GM18499 (cell line): ENCODE results near the gene L3MBTL4.
"Not testable (repeated sequence)": the region's sequence is repeated elsewhere in the genome, so short reads cannot be mapped to it uniquely, and the experiment has no call there.

ENCODE experiments used
- ATAC-seq: cut with Tn5 transposase; IDR thresholded peaks from one replicate; pipeline ENCODE4 v1.9.1; 2021; ENCODE audit warnings: moderate number of reproducible peaks; ENCODE audit not compliant: insufficient read depth, unreplicated experiment

Gene L3MBTL4

DNA sequence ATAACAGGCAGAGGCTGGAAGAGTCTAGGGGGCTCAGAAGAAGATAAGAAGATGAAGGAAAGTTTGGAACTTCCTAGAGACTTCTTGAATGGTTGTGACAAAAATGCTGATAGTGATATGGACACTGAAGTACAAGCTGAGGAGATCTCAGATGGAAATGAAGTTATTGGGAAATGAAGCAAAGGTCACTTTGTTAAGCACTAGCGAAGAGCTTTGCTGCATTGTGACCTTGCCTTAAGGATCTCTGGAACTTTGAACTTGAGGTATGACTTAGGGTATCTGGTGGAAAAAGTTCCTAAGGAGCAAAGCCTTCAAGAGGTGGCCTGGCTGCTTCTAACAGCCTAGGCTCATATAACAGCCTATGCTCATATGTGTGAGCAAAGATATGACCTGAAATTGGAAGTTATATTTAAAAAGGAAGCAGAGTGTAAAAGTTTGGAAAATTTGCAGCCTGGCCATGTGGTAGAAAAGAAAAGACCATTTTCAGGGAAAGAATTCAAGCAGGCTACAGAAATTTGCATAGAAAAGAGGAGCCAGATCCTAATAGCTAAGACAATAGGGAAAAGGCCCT is 91.3 kb downstream of the L3MBTL4 start:
- no peak for ATAC-seq

DNA sequence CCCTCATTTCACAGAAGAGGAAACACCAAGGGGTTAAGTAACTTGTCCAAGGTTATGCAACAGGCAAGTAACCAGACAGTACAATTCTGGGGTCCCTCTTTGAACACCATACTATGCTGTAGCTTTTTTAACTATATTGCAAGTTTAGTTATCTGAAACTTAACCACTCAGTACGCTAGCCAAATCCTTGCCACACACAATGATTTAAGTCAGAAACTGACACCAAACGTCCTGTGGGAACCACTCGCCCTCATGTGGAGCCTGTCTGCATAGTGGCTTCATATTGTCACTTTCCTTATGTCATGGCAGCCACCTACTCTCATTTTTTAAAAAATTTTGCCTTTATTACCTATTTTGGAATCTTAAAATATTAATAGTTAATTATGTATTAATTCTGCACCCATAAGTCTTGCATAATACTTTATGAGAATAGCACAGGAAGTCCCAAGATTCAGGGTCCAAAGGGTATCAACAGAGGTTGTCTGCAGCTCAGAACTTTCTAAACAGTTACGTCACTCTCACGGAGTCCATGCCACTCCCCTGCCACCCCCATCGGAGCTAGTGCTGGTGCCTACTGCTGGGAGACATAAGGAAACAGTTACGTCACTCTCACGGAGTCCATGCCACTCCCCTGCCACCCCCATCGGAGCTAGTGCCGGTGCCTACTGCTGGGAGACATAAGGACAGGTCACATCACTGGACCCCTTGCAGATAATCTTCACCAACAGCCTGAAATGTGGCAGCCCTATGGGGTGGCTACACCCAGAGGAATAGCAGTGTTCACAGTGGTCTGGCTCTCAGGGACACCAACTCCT is 99.0 kb downstream of the L3MBTL4 start:
- no peak for ATAC-seq

DNA sequence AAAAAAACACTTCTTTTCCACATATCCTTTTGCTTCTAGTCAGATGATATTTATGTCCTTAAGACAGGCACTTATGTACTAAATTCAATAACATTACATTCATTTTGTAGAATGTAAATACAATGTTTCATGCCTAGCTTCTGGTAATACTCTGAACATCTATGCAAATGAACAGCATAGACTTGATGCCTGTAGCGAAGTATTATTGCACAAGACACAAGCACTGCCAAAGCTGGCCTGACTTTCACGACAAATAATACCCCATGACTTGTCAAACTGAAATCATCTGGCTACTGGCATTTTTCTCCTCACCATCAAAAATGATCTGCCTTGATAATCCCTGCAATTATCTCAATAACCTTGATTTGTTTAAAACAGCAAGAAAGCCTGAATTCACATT is 101.3 kb downstream of the L3MBTL4 start:
- ATAC-seq: no peak

DNA sequence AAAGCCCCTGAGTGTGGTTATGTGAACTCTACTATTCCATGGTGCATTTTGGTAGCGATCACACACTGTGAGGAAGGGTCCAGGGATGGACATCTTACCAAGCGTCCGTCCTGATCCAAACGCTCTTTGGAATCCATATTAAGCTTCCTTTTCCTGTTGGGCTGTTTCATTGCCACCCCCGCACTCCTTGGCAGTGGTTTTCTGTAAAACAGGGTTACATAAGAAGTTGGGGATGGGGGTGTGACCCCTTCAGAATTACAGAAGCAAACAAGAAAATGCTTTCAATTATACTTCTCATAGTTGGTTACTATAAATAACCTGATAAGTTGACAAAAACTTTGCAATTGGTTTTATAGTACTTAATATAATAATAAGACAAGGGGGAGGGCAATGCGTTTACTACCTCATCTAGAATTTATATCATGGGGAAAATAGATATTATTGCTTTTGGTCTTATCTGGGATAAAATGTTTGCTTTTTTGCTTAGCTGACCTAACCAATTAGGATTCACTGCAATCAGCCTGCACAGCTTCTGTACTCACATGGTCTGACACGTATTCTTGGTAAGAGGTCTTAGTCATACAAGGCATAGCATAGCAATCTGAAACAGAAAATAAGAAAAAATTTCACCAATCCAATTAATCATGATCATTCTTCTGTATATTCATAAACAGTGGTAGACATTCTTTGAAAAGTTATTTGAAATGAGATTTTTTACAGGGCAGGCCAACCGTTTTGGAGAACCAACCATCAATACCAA is 103.1 kb downstream of the L3MBTL4 start:
- ATAC-seq: no peak

DNA sequence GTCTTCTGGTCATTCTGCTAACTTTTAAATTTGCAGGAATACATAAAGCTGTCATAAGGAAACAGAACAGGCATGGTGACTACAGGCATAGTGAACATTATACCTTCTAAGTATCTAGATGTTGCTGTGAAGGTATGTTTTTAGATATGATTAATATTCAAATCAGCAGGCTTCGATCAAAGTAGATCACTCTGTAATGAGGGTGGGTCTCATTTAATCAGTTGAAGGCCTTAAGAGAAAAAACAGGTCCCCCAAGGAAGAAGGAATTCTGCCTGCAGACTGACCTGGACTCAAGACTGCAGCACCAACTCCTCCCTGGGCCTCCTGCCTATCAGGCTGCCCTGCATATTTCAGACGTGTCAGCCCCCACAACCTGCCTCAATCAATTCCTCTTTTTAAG is 104.0 kb downstream of the L3MBTL4 start:
- ATAC-seq: no peak

DNA sequence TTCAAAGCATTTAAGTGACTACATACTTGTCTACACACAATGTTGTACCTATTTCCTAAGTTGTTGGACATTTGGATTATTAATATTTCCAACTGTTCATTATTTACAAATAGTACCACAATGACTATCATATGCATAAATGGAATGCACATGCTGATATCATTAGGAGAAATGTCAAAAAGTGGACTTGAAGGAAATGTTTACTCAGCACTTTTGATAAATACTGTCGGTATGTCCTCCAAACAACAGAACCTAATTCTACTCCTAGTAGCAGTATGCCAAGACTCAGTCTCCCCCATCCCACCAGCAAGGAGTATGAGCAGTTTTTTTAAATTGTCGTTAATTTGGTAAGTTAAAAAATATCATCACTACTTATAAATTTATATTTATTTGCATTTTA is 116.8 kb downstream of the L3MBTL4 start:
- ATAC-seq: no peak

DNA sequence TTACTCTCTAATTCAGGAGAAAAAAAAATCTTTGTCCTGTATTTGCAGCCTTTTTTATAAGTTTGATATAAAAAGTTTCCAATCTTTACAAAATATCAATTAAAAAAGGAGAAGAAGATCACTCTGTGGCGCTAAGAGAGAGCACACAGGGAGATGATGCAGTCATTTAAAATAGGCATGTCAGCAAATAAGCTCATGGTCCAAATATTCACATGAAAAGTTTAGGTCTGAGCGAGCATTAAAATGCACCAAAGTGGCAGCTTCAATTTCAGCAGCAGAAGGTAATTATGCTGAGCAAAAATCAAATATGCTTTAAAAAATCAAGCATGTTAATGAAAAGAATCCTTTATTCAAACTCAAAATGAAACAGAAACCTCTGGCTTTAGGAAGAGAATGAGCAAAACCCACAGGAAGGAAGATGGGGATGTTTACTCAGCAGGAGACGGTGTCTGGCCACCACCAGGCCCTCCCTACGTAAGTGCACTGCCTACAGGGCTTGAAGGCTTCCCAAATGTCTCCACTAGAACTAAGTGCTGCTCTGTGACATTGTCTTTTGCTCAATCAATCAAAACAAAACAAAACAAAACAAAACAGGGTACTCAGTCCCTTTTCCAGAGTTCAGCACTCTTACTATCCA is 120.4 kb downstream of the L3MBTL4 start:
- no peak for ATAC-seq

DNA sequence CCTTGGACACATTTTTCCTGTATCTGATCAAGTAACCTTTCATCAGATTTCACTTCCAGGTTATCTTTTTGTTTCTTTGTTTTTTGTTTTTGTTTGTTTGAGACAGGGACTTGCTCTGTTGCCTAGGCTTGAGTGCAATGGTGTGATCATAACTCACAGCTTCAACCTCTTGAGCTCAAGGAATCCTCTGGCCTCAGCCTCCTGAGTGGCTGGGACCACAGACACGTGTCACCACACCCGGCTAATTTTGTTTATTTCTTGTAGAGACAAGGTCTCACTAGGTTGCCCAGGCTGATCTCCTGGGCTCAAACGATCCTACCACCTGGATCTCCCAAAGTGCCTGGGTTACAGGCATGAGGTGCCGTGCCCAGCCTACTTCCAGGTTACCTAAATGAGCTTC is 124.9 kb downstream of the L3MBTL4 start:
- ATAC-seq: no peak

DNA sequence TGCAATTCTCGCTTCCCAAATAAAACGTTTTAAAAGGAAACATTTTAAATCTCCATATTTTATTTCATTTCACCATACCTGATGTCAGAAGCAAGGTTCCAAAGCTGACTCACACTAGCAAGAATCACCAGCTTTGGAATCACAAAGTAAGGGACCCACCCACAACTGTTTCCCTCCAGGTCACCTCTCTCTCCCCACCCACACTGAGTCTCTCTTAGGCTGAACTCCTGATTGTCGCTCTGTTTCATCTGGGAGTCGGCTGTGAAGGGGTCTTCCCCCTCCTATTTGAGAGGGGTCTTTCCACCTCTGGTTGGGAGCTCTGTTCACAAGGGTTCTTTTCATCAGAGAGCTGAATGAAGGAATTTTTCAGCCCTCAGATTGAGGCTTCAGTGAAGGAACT is 128.1 kb downstream of the L3MBTL4 start:
- ATAC-seq: no peak

DNA sequence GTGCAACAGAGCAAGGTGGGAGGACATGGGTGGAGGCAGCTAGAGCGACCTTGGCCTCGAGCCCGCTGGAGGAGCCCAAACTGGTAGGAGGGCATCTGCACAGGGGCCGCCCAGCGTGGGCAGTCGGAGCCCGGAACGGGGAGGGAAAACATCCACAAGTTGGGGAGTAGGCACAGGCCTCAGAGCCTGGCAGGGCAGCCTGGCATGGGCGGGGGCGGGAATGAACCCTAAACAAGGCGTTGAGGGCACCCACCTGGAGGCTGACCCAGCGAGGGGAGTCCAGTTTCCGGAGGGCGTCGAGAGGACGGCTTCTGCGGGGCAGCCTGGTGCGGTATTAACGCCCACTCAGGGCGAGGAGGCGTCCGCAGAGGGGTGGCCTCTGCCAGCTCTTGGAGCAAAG is 129.9 kb downstream of the L3MBTL4 start:
- no peak for ATAC-seq

DNA sequence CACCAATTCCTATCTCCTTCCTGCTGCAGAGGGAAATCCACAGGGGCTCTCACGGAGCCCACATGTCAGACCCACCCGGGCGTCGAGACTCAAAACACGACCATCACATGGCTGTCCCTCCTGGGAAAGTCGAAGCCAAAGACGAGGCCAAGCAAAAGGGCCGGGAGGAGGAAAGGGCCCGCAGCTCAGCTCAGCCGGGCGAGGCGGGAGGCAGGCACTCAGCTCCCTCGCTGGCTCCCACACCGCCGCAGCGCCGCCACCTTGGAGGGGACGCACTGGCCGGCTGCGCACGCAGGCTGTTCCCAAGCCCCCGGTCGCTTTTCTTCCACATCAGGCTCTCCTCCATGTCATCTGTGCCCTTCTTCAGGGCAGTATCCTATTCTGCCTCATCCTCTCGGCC is 130.4 kb downstream of the L3MBTL4 start:
- ATAC-seq: no peak

DNA sequence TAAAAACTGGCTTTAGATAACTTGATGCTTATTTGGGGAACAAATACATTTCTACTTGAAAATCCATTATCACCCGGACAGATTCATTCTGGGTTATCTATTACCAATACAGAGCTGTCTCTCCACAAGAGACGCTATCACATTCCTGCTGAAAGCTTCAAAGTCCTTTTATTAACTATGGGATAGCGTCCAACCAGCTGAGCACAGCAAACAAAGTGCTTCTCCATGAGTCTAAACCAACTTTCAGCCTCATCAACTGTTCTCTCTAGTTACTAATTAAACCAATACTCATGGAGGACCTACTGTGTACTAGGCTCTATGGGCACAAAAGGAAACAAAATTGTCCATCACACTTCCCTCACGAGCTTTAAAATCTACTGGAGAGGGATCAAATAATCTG is 132.8 kb downstream of the L3MBTL4 start:
- ATAC-seq: no peak

DNA sequence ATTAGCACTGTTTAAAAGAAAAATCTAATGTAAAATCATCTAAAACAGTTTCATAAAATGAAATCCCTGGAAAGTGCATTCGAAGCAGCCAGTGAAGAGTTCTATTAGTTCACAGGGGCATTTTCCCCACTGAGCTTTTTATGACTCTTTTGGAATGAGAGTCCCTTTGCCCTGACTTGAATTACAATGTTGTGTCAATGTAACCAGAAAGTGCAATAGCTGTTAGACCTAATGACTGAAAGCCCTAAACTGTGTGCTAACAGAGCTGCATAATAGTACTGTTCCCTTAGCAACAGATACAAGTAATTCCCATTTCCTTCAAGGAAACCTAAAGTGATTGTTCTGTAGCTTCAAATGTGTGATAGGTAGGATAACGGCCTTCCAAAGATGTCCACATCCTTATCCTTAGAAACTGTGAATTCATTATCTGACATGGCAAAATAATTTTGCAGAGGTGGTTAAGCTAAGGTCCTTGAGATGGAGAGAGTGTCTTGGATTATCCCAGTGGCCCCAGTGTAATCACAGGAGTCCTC is 134.4 kb downstream of the L3MBTL4 start:
- no peak for ATAC-seq

DNA sequence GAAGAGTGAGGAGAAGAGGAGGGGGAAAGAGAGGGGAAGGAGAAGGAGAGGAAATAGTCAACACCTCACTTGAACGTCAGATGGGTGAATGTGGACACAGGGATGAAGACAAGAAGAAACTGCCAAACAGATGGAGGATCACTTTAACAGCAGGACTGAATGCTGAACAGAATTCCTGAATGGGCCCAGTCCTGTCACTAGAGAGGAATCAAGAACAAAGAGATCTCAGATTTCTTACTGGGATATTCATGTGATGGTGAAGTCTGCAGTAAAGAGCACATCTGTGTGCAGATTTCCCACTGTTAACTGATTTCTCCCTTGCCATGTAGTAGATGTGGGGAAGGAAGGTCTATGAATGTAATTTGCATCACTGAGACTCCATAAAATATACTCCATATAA is 135.4 kb downstream of the L3MBTL4 start:
- ATAC-seq: no peak

DNA sequence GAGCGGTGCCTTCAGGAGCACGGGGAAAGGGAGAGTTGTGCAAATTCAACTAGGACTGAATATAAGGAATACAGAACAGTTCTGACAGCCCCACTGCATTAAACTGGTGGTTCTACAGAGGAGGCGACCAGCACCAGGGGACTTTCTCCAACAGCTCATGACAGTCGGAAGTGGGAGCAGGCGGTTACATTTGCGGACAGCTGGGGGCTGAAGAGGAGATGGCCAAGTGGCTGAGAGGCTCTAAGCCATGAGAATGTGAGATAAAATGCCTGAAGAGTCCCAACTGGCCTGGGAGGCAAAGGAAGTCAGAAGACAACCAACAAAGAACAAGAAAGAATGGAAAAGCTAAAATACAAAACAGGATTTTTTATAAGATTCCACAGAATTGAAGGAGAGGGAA is 141.3 kb downstream of the L3MBTL4 start:
- no peak for ATAC-seq

DNA sequence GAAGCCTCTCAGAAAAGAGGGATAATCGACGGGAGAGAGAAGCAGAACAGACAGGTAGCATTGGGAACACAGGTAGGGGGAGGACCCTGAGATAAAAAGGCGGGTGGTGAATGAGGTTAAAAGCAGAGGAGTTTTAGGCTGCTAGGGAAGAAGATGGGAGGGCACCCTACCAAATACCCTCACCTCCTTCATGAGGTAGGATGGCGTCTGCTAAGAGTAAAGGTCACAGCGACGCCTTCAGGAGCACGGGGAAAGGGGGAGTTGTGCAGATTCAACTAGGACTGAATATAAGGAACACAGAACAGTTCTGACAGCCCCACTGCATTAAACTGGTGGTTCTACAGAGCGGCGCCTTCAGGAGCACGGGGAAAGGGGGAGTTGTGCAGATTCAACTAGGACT is 142.6 kb downstream of the L3MBTL4 start:
- not testable (repeated sequence) for ATAC-seq

DNA sequence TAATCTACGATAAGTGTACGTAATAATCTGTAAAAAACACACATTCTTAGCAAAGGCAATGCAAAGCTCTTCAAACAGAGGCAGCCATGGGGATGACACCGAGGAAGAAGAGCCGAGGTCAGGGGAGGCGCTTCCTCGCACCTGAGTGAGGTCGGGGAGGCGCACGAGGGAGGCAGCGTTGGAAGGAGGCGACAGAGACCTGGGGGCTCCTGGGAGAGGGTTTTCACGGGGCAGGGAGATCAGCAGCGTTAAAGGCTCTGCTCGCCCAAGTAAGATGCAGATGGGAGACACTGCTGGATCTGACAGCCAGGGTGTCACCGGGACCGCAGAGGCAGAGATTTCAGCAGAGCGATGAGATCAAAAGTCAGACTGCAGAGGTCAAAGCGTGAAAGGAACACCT is 143.1 kb downstream of the L3MBTL4 start:
- ATAC-seq: no peak

DNA sequence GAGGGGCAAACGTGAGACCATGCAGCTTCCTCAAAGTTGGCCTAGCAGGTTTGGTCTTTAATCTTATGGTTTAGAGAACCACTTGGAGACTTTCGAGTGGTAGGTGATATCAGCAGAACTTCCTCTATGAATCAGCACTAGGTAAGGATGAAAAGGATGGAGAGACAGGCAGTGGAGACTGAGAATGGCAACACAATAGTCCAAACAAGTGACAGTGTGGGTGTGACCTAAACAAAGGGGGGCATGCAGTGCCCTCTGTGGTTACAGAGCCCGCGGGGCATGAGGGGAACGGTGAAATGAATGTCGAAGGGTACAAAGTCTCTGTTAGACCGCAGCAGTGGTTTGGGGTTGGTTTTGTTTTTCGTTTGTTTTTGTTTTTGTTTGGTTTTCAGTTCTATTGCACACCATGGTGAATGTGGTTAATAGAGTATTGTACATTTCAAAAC is 143.9 kb downstream of the L3MBTL4 start:
- peak; percentile 80 for ATAC-seq

DNA sequence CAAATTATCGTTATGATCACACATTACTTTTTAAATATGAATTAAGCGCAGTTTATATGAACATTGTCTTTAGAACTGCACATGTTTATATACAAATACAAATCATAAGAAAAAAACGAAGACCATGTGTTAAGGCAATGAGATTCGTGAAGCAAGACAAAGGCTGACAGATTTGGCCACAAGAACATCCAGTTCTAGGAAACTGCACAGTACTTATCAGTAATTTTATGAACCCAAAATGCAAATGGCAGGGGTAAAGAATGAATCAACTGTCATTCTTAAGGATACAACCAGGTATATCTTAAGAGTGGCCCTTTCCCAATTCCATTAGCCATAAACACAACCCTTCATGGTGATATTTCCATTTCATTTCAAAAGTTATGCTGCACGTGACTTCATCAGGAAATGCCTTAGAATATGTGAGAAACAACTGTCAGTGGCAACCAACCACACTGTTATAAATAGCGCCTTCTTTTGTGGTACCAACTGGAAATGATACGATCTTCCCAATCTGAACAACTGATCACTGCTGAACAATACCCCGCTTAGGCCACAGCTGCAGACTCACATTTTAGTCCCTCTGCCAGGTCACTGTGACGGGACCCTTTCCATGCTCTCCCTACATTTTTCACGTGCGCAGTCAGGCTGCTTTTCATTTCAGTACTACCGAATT is 144.9 kb downstream of the L3MBTL4 start:
- no peak for ATAC-seq

DNA sequence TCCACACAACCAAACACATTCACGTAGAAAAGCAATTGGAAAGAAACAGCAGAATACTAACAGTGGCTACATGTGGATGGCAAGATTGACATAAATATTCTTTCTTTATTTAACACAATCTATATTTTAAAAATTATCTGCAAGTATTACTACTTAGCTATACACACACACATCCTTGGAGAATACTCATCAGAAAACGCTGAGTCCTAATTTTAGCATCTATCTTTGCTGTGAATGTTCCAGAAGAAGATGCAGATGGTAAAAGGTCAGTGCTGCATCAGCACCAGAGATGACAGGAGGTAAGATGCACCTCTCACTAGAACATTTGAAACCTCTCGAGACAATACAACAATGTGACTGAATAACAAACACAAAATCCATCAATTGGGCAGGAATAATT is 148.5 kb downstream of the L3MBTL4 start:
- no peak for ATAC-seq
